Right lobe of liver (tissue), 4 donors: Measurements from ENCODE around the gene ARHGDIB.

ENCODE experiments used
- CTCF ChIP-seq, 4 donors: fragments of 200-600 bp in 3 of 4; fragments of 450-650 bp in 1 of 4; IDR thresholded peaks; one replicate each; pipeline versions ENCODE4 v1.5.1 to v1.8.0; 2016 to 2022; ENCODE audit warnings: antibody characterized with exemption in 4 of 4, mild to moderate bottlenecking in 2 of 4
- POLR2A ChIP-seq: fragments of 450-650 bp; IDR thresholded peaks from one replicate; pipeline ENCODE4 v1.6.1; 2017; ENCODE audit warnings: antibody characterized with exemption, mild to moderate bottlenecking
- donor health status: DM: no; HTN: no; CAD: no.
- donor health status: DM: no; HTN: no; CAD: no.
- donor health status: DM: no; HTN: yes; CAD: no.

GRCh38 chr12:14963520-14963919 is 2.1 kb upstream of the ARHGDIB start:
- TF ChIP-seq CTCF (IDR thresholded peaks at IDR 0.05) = no peak
- no peak for TF ChIP-seq POLR2A
